Regular cardiac myocyte (primary cell): Measurements from ENCODE around the gene HRH1. TPM values are rescaled to one million over a fixed set of nuclear protein-coding genes. Genes with fewer than 3 reads are reported as not detected.

Experiments
- total RNA-seq: library from RNA; depleted of rRNA; stranded (reverse); fragments of >200 nt; gene quantifications from 2 replicates; pipeline ENCODE4 v1.2.3, GENCODE V29; 2014

The HRH1 gene, protein sequence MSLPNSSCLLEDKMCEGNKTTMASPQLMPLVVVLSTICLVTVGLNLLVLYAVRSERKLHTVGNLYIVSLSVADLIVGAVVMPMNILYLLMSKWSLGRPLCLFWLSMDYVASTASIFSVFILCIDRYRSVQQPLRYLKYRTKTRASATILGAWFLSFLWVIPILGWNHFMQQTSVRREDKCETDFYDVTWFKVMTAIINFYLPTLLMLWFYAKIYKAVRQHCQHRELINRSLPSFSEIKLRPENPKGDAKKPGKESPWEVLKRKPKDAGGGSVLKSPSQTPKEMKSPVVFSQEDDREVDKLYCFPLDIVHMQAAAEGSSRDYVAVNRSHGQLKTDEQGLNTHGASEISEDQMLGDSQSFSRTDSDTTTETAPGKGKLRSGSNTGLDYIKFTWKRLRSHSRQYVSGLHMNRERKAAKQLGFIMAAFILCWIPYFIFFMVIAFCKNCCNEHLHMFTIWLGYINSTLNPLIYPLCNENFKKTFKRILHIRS
- 7.1 and 9.6 TPM in 2 replicates for total RNA-seq

DNA sequence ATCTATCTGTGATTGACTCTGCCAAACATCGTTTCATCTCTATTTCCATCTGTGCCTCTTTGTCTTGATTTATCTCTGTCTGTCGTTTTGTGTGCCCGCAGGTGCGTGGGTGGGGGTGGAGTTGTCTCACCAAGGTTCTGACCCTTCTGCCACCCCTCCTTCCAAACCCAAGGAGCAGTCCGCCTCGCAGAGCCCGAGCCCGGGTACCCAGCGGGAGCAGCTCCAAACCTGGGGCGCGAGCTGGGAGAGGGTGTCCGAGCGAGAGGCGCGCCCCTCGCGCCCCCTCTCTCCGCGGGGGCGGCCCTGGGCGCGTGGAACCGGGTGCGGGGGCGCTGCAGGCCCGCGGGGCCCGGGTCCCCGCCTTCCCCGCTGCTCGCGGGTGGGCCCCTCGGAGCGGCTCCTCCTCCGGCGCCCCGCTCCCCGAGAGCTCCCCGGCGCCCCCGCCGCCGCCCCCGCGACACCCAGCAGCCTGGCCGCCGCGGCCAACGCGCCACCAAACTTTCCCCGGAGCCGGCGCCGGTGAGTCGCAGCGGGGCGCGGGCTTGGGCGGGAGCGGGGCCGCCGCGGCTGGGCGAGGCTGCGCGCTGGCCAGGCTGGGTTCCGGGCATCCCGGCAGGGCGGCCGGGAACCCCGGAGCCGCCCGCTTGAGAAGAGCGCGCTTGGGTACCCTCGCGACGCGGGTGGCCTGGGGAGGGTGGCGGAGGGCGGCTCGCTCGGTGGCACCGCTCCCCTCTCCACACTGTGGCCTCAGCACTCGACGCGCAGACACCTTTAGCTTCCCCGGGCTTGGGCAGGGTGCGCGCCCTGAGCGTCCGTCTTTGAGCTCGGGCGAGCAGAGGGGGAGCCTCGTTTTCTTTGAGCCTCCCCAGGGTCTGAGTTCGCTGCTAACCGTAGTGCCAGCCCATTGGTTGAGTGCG is at the start of gene HRH1:
HRH1 (plus strand) TSS at position 458 of the 917 bp plus-strand sequence. CDS start 104,545 bp downstream, outside the sequence.

DNA sequence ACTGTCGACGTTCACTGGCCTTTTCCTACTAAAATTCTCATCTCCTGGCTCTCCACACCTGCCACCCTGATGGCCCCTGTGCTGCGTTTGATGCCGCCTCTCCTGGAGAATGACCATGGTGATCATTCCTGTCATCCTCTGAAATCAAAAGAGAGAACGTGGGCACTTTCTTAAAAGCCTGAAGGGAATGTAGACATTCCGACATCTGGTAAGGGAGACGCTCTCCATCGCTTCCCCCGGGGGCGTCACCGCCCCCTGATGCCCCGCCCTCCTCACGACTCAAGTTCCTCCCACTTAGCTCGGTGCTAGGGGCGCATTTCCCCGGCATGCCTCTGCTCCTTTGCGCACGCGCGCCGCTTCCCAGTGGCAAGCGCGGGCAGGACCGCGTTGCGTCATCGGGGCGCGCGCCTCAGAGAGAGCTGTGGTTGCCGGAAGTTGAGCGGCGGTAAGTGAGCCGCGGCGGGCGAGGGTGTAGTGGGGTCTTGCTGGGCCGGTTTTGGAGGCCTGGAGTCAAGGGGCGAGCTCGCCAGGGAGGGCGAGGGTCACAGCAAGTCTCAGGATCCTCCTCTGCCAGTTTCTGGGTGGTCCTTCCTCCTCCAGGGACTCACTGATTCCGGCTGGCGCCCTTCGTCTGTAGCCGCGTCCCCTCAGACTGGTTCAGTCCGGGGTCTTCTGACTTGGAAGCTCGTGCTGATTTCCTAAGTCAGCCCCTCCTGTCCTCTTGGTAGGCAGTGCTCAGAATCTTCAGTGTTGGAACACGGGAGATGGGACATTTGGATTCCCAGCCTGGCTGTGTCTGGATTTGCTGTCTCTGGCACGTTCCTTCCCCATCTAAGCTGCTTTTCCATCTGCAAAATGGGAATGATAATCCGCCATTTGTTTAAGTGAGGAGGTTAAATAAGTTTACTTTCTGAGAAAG is 118.0 kb downstream of the HRH1 start, which contains the start of gene ATG7:
ATG7 (plus strand) TSS at position 412 of the 919 bp plus-strand sequence. CDS start 26,299 bp downstream, outside the sequence.

Other genes with a start within 250 kb of the HRH1 start
- under 0.01 TPM in 1 of 2 replicates, not detected in the other for gene SLC6A1, start 161.7 kb upstream of the HRH1 start, total RNA-seq
- 96.4 and 121 TPM in 2 replicates for gene ATG7, start 117.9 kb downstream of the HRH1 start, total RNA-seq